Measurements from ENCODE around the gene TCTN3. TPM values are rescaled to one million over a fixed set of nuclear protein-coding genes. Genes with fewer than 3 reads are reported as not detected.

Gene TCTN3
- total and polyA plus RNA-seq, 2 of the 13 experiments (the other 11 are each of a cell fraction or from before 2014, with no cell fraction given) = 53.3 to 60.0 TPM

- TF ChIP-seq, protein P1, sequence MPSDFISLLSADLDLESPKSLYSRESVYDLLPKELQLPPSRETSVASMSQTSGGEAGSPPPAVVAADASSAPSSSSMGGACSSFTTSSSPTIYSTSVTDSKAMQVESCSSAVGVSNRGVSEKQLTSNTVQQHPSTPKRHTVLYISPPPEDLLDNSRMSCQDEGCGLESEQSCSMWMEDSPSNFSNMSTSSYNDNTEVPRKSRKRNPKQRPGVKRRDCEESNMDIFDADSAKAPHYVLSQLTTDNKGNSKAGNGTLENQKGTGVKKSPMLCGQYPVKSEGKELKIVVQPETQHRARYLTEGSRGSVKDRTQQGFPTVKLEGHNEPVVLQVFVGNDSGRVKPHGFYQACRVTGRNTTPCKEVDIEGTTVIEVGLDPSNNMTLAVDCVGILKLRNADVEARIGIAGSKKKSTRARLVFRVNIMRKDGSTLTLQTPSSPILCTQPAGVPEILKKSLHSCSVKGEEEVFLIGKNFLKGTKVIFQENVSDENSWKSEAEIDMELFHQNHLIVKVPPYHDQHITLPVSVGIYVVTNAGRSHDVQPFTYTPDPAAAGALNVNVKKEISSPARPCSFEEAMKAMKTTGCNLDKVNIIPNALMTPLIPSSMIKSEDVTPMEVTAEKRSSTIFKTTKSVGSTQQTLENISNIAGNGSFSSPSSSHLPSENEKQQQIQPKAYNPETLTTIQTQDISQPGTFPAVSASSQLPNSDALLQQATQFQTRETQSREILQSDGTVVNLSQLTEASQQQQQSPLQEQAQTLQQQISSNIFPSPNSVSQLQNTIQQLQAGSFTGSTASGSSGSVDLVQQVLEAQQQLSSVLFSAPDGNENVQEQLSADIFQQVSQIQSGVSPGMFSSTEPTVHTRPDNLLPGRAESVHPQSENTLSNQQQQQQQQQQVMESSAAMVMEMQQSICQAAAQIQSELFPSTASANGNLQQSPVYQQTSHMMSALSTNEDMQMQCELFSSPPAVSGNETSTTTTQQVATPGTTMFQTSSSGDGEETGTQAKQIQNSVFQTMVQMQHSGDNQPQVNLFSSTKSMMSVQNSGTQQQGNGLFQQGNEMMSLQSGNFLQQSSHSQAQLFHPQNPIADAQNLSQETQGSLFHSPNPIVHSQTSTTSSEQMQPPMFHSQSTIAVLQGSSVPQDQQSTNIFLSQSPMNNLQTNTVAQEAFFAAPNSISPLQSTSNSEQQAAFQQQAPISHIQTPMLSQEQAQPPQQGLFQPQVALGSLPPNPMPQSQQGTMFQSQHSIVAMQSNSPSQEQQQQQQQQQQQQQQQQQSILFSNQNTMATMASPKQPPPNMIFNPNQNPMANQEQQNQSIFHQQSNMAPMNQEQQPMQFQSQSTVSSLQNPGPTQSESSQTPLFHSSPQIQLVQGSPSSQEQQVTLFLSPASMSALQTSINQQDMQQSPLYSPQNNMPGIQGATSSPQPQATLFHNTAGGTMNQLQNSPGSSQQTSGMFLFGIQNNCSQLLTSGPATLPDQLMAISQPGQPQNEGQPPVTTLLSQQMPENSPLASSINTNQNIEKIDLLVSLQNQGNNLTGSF (CRISPR knock-in tag; IDR thresholded peaks at IDR 0.05) = no peak
- no peak for TF ChIP-seq ATAD3A (CRISPR knock-in tag; IDR thresholded peaks at IDR 0.05)
- peak; percentile 65 for TF ChIP-seq ELF3 (CRISPR knock-in tag; IDR thresholded peaks at IDR 0.05)
- TF ChIP-seq NFYC (CRISPR knock-in tag; IDR thresholded peaks at IDR 0.05) = peak; percentile 9; the same call in 1 of the 2 replicates
- no peak for TF ChIP-seq ZNF749 (CRISPR knock-in tag; IDR thresholded peaks at IDR 0.05; ENCODE audit: borderline replicate concordance)
- TF ChIP-seq, protein P2, sequence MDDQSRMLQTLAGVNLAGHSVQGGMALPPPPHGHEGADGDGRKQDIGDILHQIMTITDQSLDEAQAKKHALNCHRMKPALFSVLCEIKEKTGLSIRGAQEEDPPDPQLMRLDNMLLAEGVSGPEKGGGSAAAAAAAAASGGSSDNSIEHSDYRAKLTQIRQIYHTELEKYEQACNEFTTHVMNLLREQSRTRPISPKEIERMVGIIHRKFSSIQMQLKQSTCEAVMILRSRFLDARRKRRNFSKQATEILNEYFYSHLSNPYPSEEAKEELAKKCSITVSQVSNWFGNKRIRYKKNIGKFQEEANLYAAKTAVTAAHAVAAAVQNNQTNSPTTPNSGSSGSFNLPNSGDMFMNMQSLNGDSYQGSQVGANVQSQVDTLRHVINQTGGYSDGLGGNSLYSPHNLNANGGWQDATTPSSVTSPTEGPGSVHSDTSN (CRISPR knock-in tag; IDR thresholded peaks at IDR 0.05; ENCODE audit: borderline replicate concordance) = no peak
- TF ChIP-seq POGZ (CRISPR knock-in tag; IDR thresholded peaks at IDR 0.05) = peak; percentile 73
- TF ChIP-seq FOXA3 (CRISPR knock-in tag; IDR thresholded peaks at IDR 0.05) = peak; percentile 74
- TF ChIP-seq RELA (CRISPR knock-in tag; IDR thresholded peaks at IDR 0.05) = no peak
- no peak for TF ChIP-seq SMARCC2 (IDR thresholded peaks at IDR 0.05)
- no peak for TF ChIP-seq TEAD2 (CRISPR knock-in tag; IDR thresholded peaks at IDR 0.05)
- no peak for TF ChIP-seq PAF1 (CRISPR knock-in tag; IDR thresholded peaks at IDR 0.05)
- TF ChIP-seq ZKSCAN5 (CRISPR knock-in tag; IDR thresholded peaks at IDR 0.05) = no peak
- no peak; the same call in 1 of the 2 replicates for TF ChIP-seq ARID3A (IDR thresholded peaks at IDR 0.05; ENCODE audit: low read depth, low read length)
- no peak for TF ChIP-seq ZNF343 (CRISPR knock-in tag; IDR thresholded peaks at IDR 0.05)
- peak; percentile 99 for TF ChIP-seq RBAK (CRISPR knock-in tag; IDR thresholded peaks at IDR 0.05)
- TF ChIP-seq ZNF205 (CRISPR knock-in tag; IDR thresholded peaks at IDR 0.05) = no peak
- TF ChIP-seq MED13 (CRISPR knock-in tag; IDR thresholded peaks at IDR 0.05) = peak; percentile 46; the same call in 1 of the 2 replicates
- peak; percentile 89 for TF ChIP-seq SOX5 (CRISPR knock-in tag; IDR thresholded peaks at IDR 0.05; ENCODE audit: borderline replicate concordance)
- no peak for TF ChIP-seq ZNF232 (CRISPR knock-in tag; IDR thresholded peaks at IDR 0.05; ENCODE audit: borderline replicate concordance)
- TF ChIP-seq ZNF777 (CRISPR knock-in tag; IDR thresholded peaks at IDR 0.05) = no peak
- TF ChIP-seq, protein P3, sequence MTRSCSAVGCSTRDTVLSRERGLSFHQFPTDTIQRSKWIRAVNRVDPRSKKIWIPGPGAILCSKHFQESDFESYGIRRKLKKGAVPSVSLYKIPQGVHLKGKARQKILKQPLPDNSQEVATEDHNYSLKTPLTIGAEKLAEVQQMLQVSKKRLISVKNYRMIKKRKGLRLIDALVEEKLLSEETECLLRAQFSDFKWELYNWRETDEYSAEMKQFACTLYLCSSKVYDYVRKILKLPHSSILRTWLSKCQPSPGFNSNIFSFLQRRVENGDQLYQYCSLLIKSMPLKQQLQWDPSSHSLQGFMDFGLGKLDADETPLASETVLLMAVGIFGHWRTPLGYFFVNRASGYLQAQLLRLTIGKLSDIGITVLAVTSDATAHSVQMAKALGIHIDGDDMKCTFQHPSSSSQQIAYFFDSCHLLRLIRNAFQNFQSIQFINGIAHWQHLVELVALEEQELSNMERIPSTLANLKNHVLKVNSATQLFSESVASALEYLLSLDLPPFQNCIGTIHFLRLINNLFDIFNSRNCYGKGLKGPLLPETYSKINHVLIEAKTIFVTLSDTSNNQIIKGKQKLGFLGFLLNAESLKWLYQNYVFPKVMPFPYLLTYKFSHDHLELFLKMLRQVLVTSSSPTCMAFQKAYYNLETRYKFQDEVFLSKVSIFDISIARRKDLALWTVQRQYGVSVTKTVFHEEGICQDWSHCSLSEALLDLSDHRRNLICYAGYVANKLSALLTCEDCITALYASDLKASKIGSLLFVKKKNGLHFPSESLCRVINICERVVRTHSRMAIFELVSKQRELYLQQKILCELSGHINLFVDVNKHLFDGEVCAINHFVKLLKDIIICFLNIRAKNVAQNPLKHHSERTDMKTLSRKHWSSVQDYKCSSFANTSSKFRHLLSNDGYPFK (CRISPR knock-in tag; IDR thresholded peaks at IDR 0.05; ENCODE audit: borderline replicate concordance) = no peak
Observed at GRCh38 chr10:95635319-95635733, 58.4 kb downstream of the TCTN3 start (continued).

Measured in HepG2 (cell line).